ENCODE results near the gene RPL7L1.
"Not testable (repeated sequence)": the region's sequence is repeated elsewhere in the genome, so short reads cannot be mapped to it uniquely, and the experiment has no call there.

- not testable (repeated sequence) for TF ChIP-seq CTCF, POLR2A (IDR thresholded peaks at IDR 0.05)
These were observed 14.8 kb downstream of the RPL7L1 start for GRCh38 chr6:42894041-42894828.
